ENCODE measurements around the gene TTL.
"Not testable (repeated sequence)": the region's sequence is repeated elsewhere in the genome, so short reads cannot be mapped to it uniquely, and the experiment has no call there.

The TTL gene

GRCh38 chr2:112481528-112482233, at the start of gene TTL:
Gene TTL (plus strand): TSS chr2:112482156. CDS start chr2:112482345, 189 bp downstream.
- Mint-ChIP-seq H3K27me3 (no peaks in the 10 kb centered on the region), H3K36me3 (ENCODE audit: low read depth) (peaks cover 25% of the 10 kb centered on the region), H3K27ac (peak within 1 kb of the TSS; percentile 92), H3K9me3 (no peaks in the 10 kb centered on the region), H3K4me1 (ENCODE audit: low read depth) (peaks cover 37% of the 10 kb centered on the region), H3K4me3 (peak within 1 kb of the TSS; percentile 95)

- not testable (repeated sequence) for H3K9me3 Mint-ChIP-seq; H3K36me3 Mint-ChIP-seq (ENCODE audit: low read depth); H3K27me3 Mint-ChIP-seq
- peak overlapping the region; percentile 84 for H3K4me3 Mint-ChIP-seq
- peak overlapping the region; percentile 65 for H3K27ac Mint-ChIP-seq
- H3K4me1 Mint-ChIP-seq (ENCODE audit: low read depth) = peaks cover 19% of the 10 kb centered on the region
Measured at GRCh38 chr2:112432390-112432734, 49.6 kb upstream of the TTL start.

DNA sequence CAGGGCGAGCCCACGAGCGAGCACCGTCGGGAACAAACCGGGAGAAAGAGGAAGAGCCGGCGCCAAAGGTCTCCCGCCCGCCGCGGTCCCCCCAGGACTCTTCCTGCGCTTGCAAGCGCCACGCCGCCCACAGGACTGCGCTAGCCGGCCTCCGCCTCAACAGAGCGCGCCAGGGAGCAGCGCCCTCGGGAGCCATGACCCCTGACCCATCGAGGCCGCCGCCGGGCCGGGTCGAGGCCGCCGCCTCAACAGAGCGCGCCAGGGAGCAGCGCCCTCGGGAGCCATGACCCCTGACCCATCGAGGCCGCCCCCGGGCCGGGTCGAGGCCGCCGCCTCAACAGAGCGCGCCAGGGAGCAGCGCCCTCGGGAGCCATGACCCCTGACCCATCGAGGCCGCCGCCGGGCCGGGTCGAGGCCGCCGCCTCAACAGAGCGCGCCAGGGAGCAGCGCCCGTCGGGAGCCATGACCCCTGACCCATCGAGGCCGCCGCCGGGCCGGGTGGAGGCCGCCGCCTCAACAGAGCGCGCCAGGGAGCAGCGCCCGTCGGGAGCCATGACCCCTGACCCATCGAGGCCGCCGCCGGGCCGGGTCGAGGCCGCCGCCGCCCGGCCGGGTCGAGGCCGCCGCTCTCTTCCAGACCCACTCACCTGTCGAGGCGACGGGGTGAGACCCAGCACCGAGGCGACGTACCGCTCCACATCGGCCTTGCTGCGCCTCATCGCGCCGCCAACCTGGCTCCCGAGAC, 49.0 kb upstream of the TTL start:
- H3K27me3 Mint-ChIP-seq = not testable (repeated sequence)

GRCh38 chr2:112433480-112433879, 48.5 kb upstream of the TTL start, which contains the start of gene RGPD8:
Gene RGPD8 (minus strand): TSS chr2:112433645. CDS start chr2:112433453, 192 bp downstream.
- H3K27ac Mint-ChIP-seq = peak within 1 kb of the TSS; percentile 65
- not testable (repeated sequence) for H3K36me3 Mint-ChIP-seq (ENCODE audit: low read depth); H3K27me3 Mint-ChIP-seq; H3K9me3 Mint-ChIP-seq
- H3K4me1 Mint-ChIP-seq (ENCODE audit: low read depth) = peaks cover 19% of the 10 kb centered on the region
- peak within 1 kb of the TSS; percentile 84 for H3K4me3 Mint-ChIP-seq

More for the DNA sequence above, 49.0 kb upstream of the TTL start:
- H3K36me3 Mint-ChIP-seq (ENCODE audit: low read depth); H3K9me3 Mint-ChIP-seq: not testable (repeated sequence)
- peak overlapping the region; percentile 65 for H3K27ac Mint-ChIP-seq
- peaks cover 19% of the 10 kb centered on the region for H3K4me1 Mint-ChIP-seq (ENCODE audit: low read depth)
- H3K4me3 Mint-ChIP-seq = peak overlapping the region; percentile 84

DNA sequence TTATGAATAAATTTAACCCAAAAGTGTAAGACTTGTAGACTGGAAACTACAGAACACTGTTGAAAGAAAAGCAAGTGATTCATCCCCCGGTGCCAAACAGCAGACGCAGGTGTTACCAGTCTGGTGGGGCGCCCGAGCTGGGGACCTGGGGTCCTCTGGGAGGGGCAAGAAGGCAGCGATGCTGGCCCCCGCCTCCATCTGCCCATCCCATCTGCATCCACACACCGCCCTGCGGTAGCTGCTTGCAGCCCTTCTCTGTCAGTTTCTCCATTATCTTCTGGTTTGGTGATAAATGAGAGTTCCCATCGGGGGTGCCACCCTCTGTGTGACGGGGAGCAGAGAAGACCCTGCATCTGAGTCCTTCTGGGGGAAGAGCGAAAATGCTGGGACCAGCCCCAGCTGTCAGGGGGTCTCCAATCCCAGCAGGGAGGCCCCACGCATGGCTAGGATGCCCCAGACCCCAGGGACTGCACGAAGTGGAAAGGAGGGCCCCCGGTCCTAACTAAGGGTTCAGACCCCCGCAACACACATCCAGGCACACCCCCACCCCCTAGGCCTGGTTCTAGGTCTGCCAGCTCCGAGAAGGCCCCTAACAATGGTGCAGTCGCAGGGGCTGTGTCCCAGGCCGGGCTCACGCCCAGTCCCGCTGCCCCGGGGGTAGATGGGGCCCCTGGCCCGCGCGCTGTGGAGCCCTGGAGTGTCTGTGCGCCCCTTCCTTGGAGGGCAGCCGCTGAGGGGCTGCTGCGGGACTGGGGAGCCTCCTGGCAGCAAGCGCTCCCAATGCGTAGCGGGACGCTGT, 47.8 kb upstream of the TTL start:
- Mint-ChIP-seq H3K4me3 (no peak overlapping the region), H3K27me3 (peaks cover 6% of the 10 kb centered on the region), H3K4me1 (ENCODE audit: low read depth) (peaks cover 19% of the 10 kb centered on the region), H3K27ac (no peak overlapping the region), H3K9me3 (no peaks in the 10 kb centered on the region), H3K36me3 (ENCODE audit: low read depth) (no peaks in the 10 kb centered on the region)

- not testable (repeated sequence) for H3K27me3 Mint-ChIP-seq; H3K27ac Mint-ChIP-seq; H3K4me3 Mint-ChIP-seq; H3K9me3 Mint-ChIP-seq; H3K36me3 Mint-ChIP-seq (ENCODE audit: low read depth)
- peaks cover 16% of the 10 kb centered on the region for H3K4me1 Mint-ChIP-seq (ENCODE audit: low read depth)
Measured at GRCh38 chr2:112434890-112435715, 46.9 kb upstream of the TTL start.

DNA sequence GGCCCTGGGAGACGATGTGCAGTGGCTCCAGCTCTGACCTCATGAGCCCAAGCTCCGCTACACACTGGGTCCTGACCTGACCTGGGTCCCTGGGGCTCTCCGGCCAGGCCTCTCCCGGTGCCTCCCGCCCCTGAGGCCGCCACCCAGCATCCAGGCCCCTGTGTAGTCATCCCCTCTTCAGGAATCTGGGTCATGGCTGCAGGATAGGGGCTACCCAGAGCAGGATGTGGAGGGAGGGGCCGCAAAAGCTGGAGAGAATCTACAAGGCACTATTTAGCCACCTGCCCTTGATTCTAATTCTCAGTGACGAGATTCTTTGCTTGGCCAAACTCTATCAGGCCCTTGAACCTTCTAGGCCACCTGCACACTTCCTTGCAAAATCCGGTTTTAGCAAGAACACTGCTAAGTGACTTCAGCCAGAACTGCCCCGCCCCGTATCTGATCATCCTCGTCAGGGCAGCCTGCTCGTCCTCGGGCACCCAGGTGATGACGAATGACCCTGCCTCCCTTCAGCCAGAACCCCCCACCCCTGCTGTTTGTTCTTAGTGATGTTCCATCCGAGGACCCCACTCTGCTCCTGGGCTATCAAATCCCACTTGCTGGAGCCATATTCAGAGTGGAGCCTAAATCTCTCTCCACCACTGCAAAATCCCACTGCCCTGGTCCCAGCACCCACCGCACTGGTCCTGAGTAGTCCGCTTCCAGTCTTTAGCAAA, 46.1 kb upstream of the TTL start:
- H3K27ac Mint-ChIP-seq = not testable (repeated sequence)

GRCh38 chr2:112436993-112437392, 45.0 kb upstream of the TTL start:
- not testable (repeated sequence) for H3K9me3 Mint-ChIP-seq; H3K4me3 Mint-ChIP-seq; H3K27ac Mint-ChIP-seq; H3K36me3 Mint-ChIP-seq (ENCODE audit: low read depth); H3K4me1 Mint-ChIP-seq (ENCODE audit: low read depth)
- H3K27me3 Mint-ChIP-seq = peaks cover 15% of the 10 kb centered on the region

More for the DNA sequence above, 46.1 kb upstream of the TTL start:
- H3K36me3 Mint-ChIP-seq (ENCODE audit: low read depth); H3K4me3 Mint-ChIP-seq; H3K9me3 Mint-ChIP-seq: not testable (repeated sequence)
- Mint-ChIP-seq H3K27me3 (peaks cover 14% of the 10 kb centered on the region), H3K4me1 (ENCODE audit: low read depth) (peaks cover 13% of the 10 kb centered on the region)

- not testable (repeated sequence) for H3K36me3 Mint-ChIP-seq (ENCODE audit: low read depth); H3K9me3 Mint-ChIP-seq; H3K4me1 Mint-ChIP-seq (ENCODE audit: low read depth); H3K4me3 Mint-ChIP-seq; H3K27ac Mint-ChIP-seq
- peaks cover 19% of the 10 kb centered on the region for H3K27me3 Mint-ChIP-seq
Measured at GRCh38 chr2:112437405-112437831, 44.5 kb upstream of the TTL start.

DNA sequence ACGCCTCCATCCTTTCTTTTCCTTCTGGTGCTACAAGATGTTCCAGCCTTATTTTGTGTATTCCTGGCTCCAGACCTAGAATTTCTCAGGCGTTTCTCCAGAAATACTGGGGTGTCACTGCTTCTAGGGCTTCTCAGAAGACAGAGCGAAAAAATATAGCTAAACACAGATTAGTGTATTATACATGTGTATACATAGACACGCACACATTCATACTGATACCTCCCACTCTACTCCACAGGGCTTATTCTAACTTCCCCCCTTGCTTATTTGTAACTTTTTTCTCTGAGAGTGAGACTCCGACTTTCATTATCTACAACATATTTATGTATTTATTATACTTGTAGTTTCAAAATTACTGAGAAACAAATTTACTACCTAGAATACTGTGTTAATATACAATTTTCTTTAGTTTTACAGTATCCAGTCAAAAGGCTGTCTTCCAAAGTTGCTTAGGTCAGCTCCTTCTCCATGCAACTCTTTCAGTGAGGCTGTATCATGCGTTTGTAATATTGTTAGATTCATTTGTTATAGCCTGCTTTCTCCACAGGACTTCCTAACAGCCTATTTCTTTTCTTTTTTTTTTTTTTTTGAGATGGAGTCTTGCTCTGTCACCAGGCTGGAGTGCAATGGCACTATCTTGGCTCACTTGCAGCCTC, 43.2 kb upstream of the TTL start:
- peaks cover 19% of the 10 kb centered on the region for H3K27me3 Mint-ChIP-seq
- H3K27ac Mint-ChIP-seq; H3K9me3 Mint-ChIP-seq; H3K4me1 Mint-ChIP-seq (ENCODE audit: low read depth); H3K4me3 Mint-ChIP-seq; H3K36me3 Mint-ChIP-seq (ENCODE audit: low read depth): not testable (repeated sequence)

- not testable (repeated sequence) for H3K9me3 Mint-ChIP-seq; H3K4me1 Mint-ChIP-seq (ENCODE audit: low read depth); H3K4me3 Mint-ChIP-seq; H3K27ac Mint-ChIP-seq; H3K36me3 Mint-ChIP-seq (ENCODE audit: low read depth)
- peaks cover 12% of the 10 kb centered on the region for H3K27me3 Mint-ChIP-seq
Measured at GRCh38 chr2:112444256-112444655, 37.7 kb upstream of the TTL start.

- Mint-ChIP-seq H3K4me3 (no peak overlapping the region), H3K36me3 (ENCODE audit: low read depth) (no peaks in the 10 kb centered on the region), H3K9me3 (peaks cover 5% of the 10 kb centered on the region), H3K27me3 (no peaks in the 10 kb centered on the region), H3K27ac (no peak overlapping the region), H3K4me1 (ENCODE audit: low read depth) (no peaks in the 10 kb centered on the region)
Measured at GRCh38 chr2:112449854-112450253, 32.1 kb upstream of the TTL start.

- Mint-ChIP-seq H3K27me3 (no peaks in the 10 kb centered on the region), H3K36me3 (ENCODE audit: low read depth) (no peaks in the 10 kb centered on the region), H3K4me1 (ENCODE audit: low read depth) (no peaks in the 10 kb centered on the region), H3K27ac (no peak overlapping the region), H3K9me3 (peaks cover 5% of the 10 kb centered on the region), H3K4me3 (no peak overlapping the region)
Measured at GRCh38 chr2:112451317-112451716, 30.6 kb upstream of the TTL start.

DNA sequence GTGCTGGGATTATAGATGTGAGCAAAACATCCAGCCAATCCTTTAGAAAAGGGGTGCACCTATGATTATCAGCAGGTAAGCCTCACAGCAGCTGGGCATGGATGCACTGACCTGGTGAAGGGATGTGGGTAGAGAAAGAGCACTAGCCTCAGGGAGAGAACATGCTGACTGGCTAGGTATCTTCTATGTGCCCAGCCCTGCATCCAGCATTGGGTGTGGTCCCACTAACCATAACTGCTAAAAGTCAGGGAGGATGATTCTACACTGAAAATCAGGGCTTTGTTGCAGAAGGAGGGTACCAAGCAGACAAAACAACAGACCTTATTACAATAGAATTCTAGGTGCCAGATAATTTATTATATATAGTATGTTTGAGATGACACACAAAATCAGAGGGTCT, 27.4 kb upstream of the TTL start:
- Mint-ChIP-seq H3K36me3 (ENCODE audit: low read depth) (no peaks in the 10 kb centered on the region), H3K4me1 (ENCODE audit: low read depth) (no peaks in the 10 kb centered on the region), H3K27ac (no peak overlapping the region), H3K4me3 (no peak overlapping the region), H3K9me3 (peaks cover 5% of the 10 kb centered on the region), H3K27me3 (no peaks in the 10 kb centered on the region)
